DND-41 (cell line): Measurements from ENCODE around the gene CDCA7L.

ENCODE experiments used
- ATAC-seq: fragments of 200-7000 bp; cut with Tn5 transposase; 3 replicates; pipeline ENCODE4 v1.9.1; 2021; ENCODE audit warnings: low read depth; ENCODE audit not compliant: insufficient read depth
- DNase-seq: peaks from one replicate; pipeline ENCODE4 v3.0.0-alpha.2; 2020
- H2AFZ ChIP-seq: 2 replicates; pipeline ENCODE4 v1.6.0; 2012; ENCODE audit warnings: low read depth, low read length
- H3K27ac ChIP-seq: 2 replicates; pipeline ENCODE4 v1.5.1; 2012; ENCODE audit warnings: low read length, inconsistent platforms
- H3K27me3 ChIP-seq: fragments of 200-600 bp; sonication (generic); 2 replicates; pipeline ENCODE4 v1.6.0; 2012; ENCODE audit warnings: low read length, mild to moderate bottlenecking, inconsistent platforms; ENCODE audit not compliant: insufficient read depth, poor library complexity
- H3K36me3 ChIP-seq: 2 replicates; pipeline ENCODE4 v1.5.1; 2012; ENCODE audit warnings: low read length, inconsistent platforms; ENCODE audit not compliant: insufficient read depth
- H3K4me1 ChIP-seq: 2 replicates; pipeline ENCODE4 v1.5.1; 2012; ENCODE audit warnings: mild to moderate bottlenecking, low read length; ENCODE audit not compliant: insufficient read depth
- H3K4me2 ChIP-seq: 2 replicates; pipeline ENCODE4 v1.6.0; 2012; ENCODE audit warnings: mild to moderate bottlenecking, moderate library complexity, low read length, inconsistent platforms; ENCODE audit not compliant: insufficient read depth
- H3K4me3 ChIP-seq, 2 experiments: fragments of 200-600 bp in 1 of 2; shearing (Covaris generic) in 1 of 2; 2 replicates each; pipeline ENCODE4 v1.5.1; 2012 to 2016; ENCODE audit warnings: inconsistent platforms in 2 of 2, low read length in 2 of 2, mild to moderate bottlenecking in 2 of 2, low read depth in 1 of 2, moderate library complexity in 1 of 2
- H3K79me2 ChIP-seq: 2 replicates; pipeline ENCODE4 v1.6.0; 2012; ENCODE audit warnings: low read length, inconsistent platforms; ENCODE audit not compliant: insufficient read depth
- H3K9ac ChIP-seq: 2 replicates; pipeline ENCODE4 v1.6.0; 2012; ENCODE audit warnings: low read depth, mild to moderate bottlenecking, inconsistent platforms, low read length, moderate library complexity
- H3K9me3 ChIP-seq: 2 replicates; pipeline ENCODE4 v1.5.1; 2012; ENCODE audit warnings: low read length, moderate library complexity, mild to moderate bottlenecking, inconsistent platforms; ENCODE audit not compliant: insufficient read depth, severe bottlenecking
- H4K20me1 ChIP-seq: 2 replicates; pipeline ENCODE4 v1.6.0; 2012; ENCODE audit warnings: low read length; ENCODE audit not compliant: insufficient read depth
- EZH2 ChIP-seq: IDR thresholded peaks from 3 replicates; pipeline ENCODE4 v1.6.1; 2012; ENCODE audit warnings: borderline replicate concordance, low read depth, mild to moderate bottlenecking, moderate library complexity, low read length, inconsistent platforms; ENCODE audit not compliant: severe bottlenecking
- TF ChIP-seq, protein P1 (sequence below): IDR thresholded peaks from 2 replicates; pipeline ENCODE4 v1.5.1; 2012; ENCODE audit warnings: borderline replicate concordance, low read length, moderate library complexity, mild to moderate bottlenecking; ENCODE audit not compliant: poor library complexity, severe bottlenecking; ENCODE audit errors: extremely low read depth

CDCA7L gene

DNA sequence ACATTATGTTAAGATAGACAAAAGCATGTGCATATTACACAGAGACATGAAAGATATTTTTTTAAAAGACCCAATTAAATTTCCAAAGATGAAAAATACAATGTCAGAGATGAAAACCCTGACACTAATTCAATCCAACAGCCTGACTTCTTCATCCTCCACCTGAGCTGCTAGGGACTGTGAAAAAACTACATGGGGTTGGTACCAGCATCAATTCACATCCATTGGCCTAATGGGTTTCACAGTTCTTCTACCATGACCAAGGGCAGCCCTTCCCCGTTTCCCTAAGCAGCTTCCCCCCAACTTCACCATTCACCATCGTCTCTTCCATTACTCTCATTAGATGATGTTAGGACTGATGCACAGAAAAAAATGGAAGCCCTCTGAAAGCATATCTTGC, 37.4 kb upstream of the CDCA7L start:
- Histone ChIP-seq H3K9me3 (no peaks in the 10 kb centered on the region), H2AFZ (no peak overlapping the region)

DNA sequence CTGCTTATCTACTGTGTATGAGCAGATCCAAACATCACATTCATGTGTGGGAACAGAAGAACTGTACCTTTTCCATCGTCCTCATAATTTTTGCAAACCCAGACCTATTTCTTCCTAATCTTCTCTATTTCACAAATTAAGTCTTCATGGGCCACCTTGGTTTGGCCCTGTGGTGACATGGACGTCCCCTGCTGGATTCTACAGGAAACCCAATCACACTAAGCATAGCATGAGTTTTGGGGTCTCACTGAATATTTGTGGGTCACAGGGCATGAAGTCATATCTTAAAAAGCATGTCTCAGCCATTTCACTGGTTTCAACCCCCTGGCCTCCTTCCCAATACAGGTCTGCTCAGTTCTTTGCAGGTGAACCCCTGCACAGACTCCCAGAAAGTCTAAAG, 35.8 kb upstream of the CDCA7L start:
- Histone ChIP-seq H4K20me1 (no peaks in the 10 kb centered on the region), H3K79me2 (no peaks in the 10 kb centered on the region), H3K9me3 (no peaks in the 10 kb centered on the region), H3K4me3 (no peak overlapping the region), H3K27ac (no peak overlapping the region), H3K27me3 (peaks cover 5% of the 10 kb centered on the region), H3K4me1 (no peaks in the 10 kb centered on the region), H2AFZ (no peak overlapping the region), H3K9ac (no peak overlapping the region), H3K4me2 (no peak overlapping the region), H3K36me3 (no peaks in the 10 kb centered on the region)
- DNase-seq: no peak
- no peak for TF ChIP-seq EZH2
- TF ChIP-seq, protein P1, sequence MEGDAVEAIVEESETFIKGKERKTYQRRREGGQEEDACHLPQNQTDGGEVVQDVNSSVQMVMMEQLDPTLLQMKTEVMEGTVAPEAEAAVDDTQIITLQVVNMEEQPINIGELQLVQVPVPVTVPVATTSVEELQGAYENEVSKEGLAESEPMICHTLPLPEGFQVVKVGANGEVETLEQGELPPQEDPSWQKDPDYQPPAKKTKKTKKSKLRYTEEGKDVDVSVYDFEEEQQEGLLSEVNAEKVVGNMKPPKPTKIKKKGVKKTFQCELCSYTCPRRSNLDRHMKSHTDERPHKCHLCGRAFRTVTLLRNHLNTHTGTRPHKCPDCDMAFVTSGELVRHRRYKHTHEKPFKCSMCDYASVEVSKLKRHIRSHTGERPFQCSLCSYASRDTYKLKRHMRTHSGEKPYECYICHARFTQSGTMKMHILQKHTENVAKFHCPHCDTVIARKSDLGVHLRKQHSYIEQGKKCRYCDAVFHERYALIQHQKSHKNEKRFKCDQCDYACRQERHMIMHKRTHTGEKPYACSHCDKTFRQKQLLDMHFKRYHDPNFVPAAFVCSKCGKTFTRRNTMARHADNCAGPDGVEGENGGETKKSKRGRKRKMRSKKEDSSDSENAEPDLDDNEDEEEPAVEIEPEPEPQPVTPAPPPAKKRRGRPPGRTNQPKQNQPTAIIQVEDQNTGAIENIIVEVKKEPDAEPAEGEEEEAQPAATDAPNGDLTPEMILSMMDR: no peak
- no peak for ATAC-seq

More for the DNA sequence above, 37.4 kb upstream of the CDCA7L start:
- TF ChIP-seq, protein P1: no peak
- TF ChIP-seq EZH2: no peak
- ATAC-seq (no peak), DNase-seq (no peak)
- H3K27ac ChIP-seq: no peak overlapping the region
- H3K4me2 ChIP-seq: no peak overlapping the region
- H3K79me2 ChIP-seq: no peaks in the 10 kb centered on the region
- no peak overlapping the region for H3K4me3 ChIP-seq
- no peaks in the 10 kb centered on the region for H3K36me3 ChIP-seq
- no peak overlapping the region for H3K9ac ChIP-seq
- no peaks in the 10 kb centered on the region for H3K4me1 ChIP-seq
- H4K20me1 ChIP-seq: no peaks in the 10 kb centered on the region
- H3K27me3 ChIP-seq: peaks cover 5% of the 10 kb centered on the region

DNA sequence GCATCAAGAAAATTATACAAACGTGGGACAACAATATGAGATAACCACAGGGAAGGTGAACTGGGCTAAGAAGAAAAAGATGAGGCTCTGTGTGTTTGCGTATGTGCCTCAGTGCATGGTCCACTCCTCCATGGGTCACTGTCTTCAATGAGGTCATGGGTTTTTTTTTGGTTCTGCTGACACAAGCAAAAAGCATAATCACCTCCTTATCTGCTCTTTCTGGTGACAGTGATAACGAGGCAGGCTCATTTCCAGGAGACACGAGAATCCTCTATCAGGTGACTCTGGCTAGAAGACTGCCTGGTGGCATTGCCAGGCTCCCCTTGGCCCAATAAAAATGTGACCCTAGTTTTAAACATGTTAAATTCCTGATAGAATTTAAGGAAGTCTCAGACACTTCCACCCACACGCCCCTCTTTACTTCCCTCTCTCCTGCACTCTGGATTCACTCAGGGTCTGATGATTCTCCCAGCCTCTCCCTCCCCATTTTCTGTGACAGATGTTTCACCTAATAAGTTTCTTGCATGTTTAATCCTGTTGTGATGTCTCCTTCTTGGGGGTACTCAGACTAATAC, 35.3 kb upstream of the CDCA7L start:
- no peaks in the 10 kb centered on the region for H3K36me3 ChIP-seq
- H2AFZ ChIP-seq: no peak overlapping the region
- H3K79me2 ChIP-seq: no peaks in the 10 kb centered on the region
- no peak overlapping the region for H3K4me2 ChIP-seq
- H3K4me3 ChIP-seq: no peak overlapping the region
- H3K9me3 ChIP-seq: no peaks in the 10 kb centered on the region
- H3K27me3 ChIP-seq: peaks cover 5% of the 10 kb centered on the region
- no peak overlapping the region for H3K9ac ChIP-seq
- no peaks in the 10 kb centered on the region for H3K4me1 ChIP-seq
- no peak overlapping the region for H3K27ac ChIP-seq
- DNase-seq: no peak
- no peaks in the 10 kb centered on the region for H4K20me1 ChIP-seq
- no peak for ATAC-seq
- TF ChIP-seq, protein P1: no peak
- TF ChIP-seq EZH2: no peak
